GM18505 (cell line): ENCODE data around the gene TBC1D17.

Experiments used
- ATAC-seq: cut with Tn5 transposase; IDR thresholded peaks from one replicate; pipeline ENCODE4 v1.9.1; 2021; ENCODE audit not compliant: unreplicated experiment
- POLR2A ChIP-seq: IDR thresholded peaks from 4 replicates; pipeline ENCODE4 v1.6.1; 2011; ENCODE audit warnings: borderline replicate concordance; ENCODE audit not compliant: insufficient read depth, insufficient read length; ENCODE audit errors: extremely low read depth

TBC1D17 gene

DNA sequence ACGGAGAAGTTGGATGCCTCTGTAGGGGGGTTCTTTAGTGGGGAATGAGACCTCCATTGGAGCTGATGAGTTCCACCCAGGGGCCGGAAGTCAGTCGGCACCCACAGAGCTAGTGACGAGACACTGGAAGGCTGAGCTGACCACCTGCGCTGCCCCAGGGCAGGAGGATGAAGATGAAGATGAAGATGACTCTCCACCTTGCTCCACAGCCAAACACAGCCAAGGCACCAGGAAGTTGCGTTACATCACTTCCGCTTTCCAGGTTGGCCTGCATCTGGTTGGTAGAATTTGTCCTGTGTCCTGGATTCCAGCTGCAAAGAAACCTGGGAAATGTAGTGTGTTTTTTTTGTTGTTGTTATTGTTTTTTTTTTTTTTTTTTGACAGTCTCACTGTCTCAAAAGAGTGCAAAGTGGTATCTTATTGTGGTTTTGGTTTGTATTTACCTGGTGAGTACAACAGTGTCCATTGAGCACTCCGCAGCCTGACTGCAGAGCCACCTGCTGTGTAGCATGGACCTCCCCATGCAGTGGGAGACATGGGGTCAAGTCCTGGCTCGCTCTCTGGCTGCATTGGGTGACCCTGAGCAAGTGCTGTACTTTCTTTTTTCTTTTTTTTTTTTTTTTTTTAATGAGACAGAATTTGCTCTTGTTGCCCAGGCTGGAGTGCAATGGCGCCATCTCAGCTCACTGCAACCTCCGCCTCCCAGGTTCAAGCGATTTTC is 1.9 kb downstream of the TBC1D17 start:
- no peak for TF ChIP-seq POLR2A
- no peak for ATAC-seq

- no peak for ATAC-seq
- no peak for TF ChIP-seq POLR2A
Observed at GRCh38 chr19:49880162-49880869, 2.8 kb downstream of the TBC1D17 start.

GRCh38 chr19:49881186-49881585 is 3.7 kb downstream of the TBC1D17 start:
- no peak for TF ChIP-seq POLR2A
- ATAC-seq = no peak

DNA sequence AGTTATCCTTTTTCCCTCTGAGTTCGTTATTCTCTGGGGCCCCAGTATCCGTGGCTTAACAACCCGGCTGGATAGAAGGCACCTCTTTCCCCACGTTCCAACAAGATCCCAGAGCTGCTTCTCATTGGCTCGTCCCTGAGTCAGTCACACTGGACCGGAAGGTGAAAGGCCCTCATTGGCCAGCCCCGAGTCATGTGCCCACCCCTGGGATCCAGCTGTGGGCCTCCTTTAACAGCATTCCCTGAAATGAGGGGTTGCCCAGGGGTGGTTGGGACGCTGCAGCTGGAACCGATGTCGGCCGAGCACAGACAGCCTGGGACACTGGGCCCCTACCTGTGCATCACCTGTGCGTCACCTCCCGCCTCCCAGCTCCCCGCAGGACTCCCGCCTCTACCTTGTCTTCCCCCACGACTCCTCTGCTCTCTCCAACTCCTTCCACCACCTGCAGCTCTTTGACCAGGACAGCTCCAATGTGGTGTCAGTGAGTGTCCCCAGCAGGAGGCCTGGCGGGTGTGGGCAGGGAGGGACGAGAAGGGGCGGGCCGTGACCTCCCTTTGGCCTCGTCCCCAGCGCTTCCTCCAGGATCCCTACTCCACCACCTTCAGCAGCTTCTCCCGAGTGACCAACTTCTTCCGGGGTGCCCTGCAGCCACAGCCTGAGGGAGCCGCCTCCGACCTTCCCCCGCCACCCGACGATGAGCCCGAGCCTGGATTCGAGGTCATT is 4.3 kb downstream of the TBC1D17 start:
- TF ChIP-seq POLR2A = no peak
- ATAC-seq = no peak

- no peak for ATAC-seq
- TF ChIP-seq POLR2A = no peak
Observed at GRCh38 chr19:49882643-49883042, 5.1 kb downstream of the TBC1D17 start.

DNA sequence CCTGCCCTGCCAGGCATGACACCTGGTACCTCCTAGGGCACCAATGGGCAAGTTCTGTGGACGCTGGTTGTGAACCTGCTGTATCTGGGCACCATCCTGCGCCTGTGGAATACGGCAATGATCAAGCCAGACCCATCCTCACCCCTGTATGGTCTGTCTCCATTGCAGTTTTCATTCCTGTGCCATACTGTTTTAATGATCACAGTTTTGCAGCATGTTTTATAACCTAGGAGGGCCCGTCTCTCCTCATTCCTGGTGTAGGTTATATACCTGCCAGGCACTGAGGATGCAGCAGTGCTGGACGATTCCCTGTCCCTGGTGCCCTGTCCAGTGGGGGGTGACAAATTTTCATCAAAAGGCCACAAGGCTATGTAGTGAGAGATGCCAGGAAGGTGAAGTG is 5.6 kb downstream of the TBC1D17 start:
- TF ChIP-seq POLR2A = no peak
- no peak for ATAC-seq

GRCh38 chr19:49884109-49884508 is 6.6 kb downstream of the TBC1D17 start:
- no peak for TF ChIP-seq POLR2A
- ATAC-seq = no peak

GRCh38 chr19:49884760-49885159 is 7.3 kb downstream of the TBC1D17 start:
- ATAC-seq = no peak
- TF ChIP-seq POLR2A = no peak

GRCh38 chr19:49887037-49887664 is 9.6 kb downstream of the TBC1D17 start:
- ATAC-seq = no peak
- TF ChIP-seq POLR2A = no peak

- no peak for ATAC-seq
- TF ChIP-seq POLR2A = no peak
Observed at GRCh38 chr19:49887665-49888509, 10.4 kb downstream of the TBC1D17 start.

DNA sequence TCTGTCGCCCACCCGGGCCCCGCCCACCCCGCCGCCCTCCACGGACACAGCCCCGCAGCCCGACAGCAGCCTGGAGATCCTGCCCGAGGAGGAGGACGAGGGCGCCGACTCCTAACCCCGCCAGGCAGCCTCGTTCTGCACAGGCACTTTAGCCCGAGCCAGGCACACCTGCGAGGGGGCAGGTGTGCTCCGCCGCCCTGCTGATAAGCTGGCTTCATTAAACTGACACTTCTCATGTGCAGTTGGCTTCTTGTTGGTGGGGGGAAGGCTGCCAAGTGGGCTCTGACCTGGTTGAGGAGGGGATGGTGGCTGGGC is 11.0 kb downstream of the TBC1D17 start:
- peak; percentile 49 for TF ChIP-seq POLR2A
- ATAC-seq = no peak

GRCh38 chr19:49889038-49889686 is 11.7 kb downstream of the TBC1D17 start:
- TF ChIP-seq POLR2A = peak; percentile 21
- no peak for ATAC-seq
